GM06990 (cell line): ENCODE measurements around the gene EHMT1.

Experiments
- DNase-seq: peaks from one replicate; pipeline ENCODE4 v3.0.0-alpha.2; 2011; ENCODE audit not compliant: insufficient read length; ENCODE audit errors: extremely low read depth
- H3K27me3 ChIP-seq: replicated peaks from 2 replicates; pipeline ENCODE4 v1.6.0; 2011; ENCODE audit warnings: low read length; ENCODE audit not compliant: control insufficient read depth, insufficient read depth
- H3K36me3 ChIP-seq: 2 replicates; pipeline ENCODE4 v1.5.1; 2011; ENCODE audit warnings: low read length; ENCODE audit not compliant: control insufficient read depth, insufficient read depth
- H3K4me3 ChIP-seq: replicated peaks from 2 replicates; pipeline ENCODE4 v1.5.1; 2011; ENCODE audit warnings: low read depth, mild to moderate bottlenecking, control low read depth, low read length
- TF ChIP-seq, protein P1 (sequence below): IDR thresholded peaks from 2 replicates; pipeline ENCODE4 v1.5.1; 2011; ENCODE audit warnings: low read length, control low read depth, mild to moderate bottlenecking, inconsistent platforms; ENCODE audit not compliant: insufficient read depth, poor library complexity, severe bottlenecking

Gene EHMT1

DNA sequence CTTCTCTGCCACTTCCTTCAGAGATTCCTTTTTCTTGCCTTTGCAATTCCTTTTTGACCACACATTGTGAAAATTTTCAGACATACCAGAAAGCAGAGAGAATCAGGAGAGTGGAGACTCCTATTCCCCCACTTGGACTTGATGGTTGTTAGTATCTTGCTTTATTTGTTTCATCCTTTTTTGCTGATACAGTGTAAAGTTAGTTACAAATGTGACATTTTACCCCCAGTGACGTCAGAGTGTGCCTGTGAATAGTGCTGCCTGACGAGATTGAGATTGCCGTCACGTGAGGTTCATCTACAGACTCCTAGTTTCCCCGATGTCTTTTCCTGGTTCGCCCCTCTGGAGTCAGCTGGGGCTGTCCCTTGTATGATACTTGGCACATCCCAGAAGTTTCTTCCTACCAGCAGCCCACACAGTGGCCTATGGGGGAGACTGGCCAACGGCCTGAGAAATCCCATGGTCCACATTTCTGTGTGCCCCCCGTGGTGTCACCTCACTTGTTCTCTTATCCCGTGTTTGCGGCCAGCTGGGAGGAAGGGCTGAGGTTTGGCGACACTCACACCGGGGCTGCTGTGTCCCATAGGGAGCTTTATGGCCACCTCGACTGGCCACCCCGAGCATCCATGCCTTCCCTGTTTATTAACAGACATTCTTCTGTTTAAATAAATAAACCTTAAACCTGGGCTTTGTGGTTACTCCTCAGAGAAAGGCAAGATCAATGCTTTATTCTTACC, 210.6 kb downstream of the EHMT1 start:
- TF ChIP-seq, protein P1, sequence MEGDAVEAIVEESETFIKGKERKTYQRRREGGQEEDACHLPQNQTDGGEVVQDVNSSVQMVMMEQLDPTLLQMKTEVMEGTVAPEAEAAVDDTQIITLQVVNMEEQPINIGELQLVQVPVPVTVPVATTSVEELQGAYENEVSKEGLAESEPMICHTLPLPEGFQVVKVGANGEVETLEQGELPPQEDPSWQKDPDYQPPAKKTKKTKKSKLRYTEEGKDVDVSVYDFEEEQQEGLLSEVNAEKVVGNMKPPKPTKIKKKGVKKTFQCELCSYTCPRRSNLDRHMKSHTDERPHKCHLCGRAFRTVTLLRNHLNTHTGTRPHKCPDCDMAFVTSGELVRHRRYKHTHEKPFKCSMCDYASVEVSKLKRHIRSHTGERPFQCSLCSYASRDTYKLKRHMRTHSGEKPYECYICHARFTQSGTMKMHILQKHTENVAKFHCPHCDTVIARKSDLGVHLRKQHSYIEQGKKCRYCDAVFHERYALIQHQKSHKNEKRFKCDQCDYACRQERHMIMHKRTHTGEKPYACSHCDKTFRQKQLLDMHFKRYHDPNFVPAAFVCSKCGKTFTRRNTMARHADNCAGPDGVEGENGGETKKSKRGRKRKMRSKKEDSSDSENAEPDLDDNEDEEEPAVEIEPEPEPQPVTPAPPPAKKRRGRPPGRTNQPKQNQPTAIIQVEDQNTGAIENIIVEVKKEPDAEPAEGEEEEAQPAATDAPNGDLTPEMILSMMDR, result no peak
- H3K4me3 ChIP-seq, result no peak overlapping the region
- H3K36me3 ChIP-seq, result peaks cover 43% of the 10 kb centered on the region
- no peaks in the 10 kb centered on the region for H3K27me3 ChIP-seq
- no peak for DNase-seq

DNA sequence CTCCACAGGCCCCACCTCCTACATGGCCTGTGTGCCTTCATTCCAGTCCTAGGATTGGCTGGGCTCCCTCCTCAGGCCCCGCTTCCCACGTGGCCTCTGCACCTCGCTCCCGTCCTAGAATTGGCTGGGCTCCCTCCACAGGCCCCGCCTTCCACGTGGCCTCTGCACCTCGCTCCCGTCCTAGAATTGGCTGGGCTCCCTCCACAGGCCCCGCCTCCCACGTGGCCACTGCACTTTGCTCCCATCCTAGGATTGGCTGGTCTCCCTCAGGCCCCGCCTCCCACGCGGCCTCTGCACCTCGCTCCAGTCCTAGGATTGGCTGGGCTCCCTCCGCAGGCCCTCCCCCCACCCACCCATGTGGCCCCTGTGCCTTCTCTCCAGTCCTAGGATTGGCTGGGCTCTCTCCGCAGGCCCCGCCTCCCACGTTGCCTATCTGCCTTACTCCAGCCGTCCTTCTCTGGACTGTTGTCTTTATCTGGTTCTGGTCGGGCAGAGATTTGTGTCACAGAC, 213.4 kb downstream of the EHMT1 start:
- Histone ChIP-seq H3K36me3 (peaks cover 41% of the 10 kb centered on the region), H3K27me3 (no peaks in the 10 kb centered on the region), H3K4me3 (no peak overlapping the region)
- TF ChIP-seq, protein P1, result no peak
- DNase-seq, result no peak

DNA sequence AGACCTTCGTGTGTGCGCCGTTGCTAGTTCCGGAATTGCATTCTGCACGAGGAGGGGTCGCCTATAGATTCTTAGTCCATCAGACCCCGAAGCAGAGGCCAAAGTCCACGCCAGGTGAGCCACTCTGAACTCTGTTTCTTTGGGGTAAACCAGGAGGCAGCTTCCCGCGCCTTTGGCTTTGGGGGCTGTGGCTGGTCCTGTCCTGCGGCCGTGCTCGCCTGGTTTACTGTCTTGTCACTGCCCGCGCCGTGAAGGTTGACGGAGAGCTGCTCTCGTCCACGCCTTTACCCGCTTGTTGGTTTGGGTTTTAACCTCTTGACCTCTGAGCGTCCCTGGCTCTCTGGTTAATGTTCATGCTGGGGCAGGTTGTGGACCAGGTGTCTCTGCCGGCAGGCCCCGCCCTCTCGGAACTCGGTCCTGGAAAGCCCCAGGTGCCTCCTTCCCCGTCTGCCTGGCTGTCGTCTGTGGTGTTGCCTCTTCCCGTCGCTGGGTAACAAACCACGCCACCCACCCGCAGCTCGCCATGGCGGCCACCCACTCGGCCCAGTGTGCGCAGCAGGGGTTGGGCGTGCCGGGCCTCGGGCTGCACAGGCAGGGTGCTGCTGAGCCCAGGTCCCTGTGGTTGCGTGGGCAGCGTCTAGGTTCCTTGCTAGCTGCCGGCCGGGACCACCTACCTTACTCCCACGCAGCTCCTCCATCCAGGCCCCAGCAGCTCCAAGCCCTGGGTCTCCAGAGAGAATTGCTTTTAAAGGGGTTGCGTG, 214.2 kb downstream of the EHMT1 start:
- H3K4me3 ChIP-seq, result no peak overlapping the region
- H3K36me3 ChIP-seq, result peaks cover 38% of the 10 kb centered on the region
- no peak for DNase-seq
- TF ChIP-seq, protein P1, result no peak
- no peaks in the 10 kb centered on the region for H3K27me3 ChIP-seq

DNA sequence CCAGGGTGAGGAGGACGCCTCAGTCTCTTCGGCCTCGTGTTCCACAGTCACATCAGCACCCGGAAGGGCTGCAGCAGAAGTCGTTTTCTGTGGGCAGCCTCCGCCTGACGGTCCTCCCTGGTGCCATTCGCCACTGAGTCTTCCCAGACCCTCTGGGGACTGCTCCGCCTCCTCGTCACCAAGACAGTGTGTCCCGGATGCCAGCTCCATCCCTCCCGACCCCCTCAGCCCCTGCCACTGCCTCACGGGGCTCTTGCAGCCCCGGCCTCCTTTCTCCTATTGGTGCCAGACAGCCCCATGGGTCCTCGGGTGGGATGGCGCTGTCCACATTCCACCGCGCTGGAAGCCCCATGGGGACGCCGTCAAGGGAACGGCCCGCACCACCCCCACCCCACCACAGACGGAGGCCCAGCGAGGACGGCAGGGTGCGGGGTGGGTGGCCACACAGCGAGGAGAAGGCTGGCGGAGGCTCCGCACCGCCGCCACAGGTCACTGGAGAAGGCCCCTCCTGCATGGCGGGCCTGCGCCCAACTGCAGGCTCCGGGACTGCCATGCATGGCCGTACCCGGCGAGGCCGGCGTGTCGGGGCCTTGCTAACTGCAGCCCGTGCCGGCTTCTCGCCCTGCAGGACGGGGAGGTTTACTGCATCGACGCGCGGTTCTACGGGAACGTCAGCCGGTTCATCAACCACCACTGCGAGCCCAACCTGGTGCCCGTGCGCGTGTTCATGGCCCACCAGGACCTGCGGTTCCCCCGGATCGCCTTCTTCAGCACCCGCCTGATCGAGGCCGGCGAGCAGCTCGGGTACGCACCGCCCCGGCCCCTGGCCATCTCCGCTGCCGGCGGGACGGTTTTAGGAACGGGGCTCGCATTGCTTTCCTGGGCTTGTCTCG, 215.2 kb downstream of the EHMT1 start:
- H3K36me3 ChIP-seq, result peaks cover 33% of the 10 kb centered on the region
- TF ChIP-seq, protein P1, result no peak
- H3K27me3 ChIP-seq, result no peaks in the 10 kb centered on the region
- H3K4me3 ChIP-seq, result no peak overlapping the region
- no peak for DNase-seq

DNA sequence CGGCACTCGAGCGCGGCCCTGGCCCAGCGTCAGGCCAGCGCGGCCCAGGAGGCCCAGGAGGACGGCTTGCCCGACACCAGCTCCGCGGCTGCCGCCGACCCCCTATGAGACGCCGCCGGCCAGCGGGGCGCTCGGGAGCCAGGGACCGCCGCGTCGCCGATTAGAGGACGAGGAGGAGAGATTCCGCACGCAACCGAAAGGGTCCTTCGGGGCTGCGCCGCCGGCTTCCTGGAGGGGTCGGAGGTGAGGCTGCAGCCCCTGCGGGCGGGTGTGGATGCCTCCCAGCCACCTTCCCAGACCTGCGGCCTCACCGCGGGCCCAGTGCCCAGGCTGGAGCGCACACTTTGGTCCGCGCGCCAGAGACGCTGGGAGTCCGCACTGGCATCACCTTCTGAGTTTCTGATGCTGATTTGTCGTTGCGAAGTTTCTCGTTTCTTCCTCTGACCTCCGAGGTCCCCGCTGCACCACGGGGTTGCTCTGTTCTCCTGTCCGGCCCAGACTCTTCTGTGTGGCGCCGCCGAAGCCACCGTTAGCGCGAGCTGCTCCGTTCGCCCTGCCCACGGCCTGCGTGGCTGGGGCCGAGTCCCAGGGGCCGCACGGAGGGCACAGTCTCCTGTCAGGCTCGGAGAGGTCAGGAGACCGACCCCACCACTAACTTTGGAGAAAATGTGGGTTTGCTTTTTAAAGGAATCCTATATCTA, 216.2 kb downstream of the EHMT1 start:
- H3K36me3 ChIP-seq, result peaks cover 31% of the 10 kb centered on the region
- TF ChIP-seq, protein P1, result no peak
- DNase-seq, result no peak
- no peaks in the 10 kb centered on the region for H3K27me3 ChIP-seq
- no peak overlapping the region for H3K4me3 ChIP-seq
